SJSA1 (cell line): Measurements from ENCODE around the gene MAZ. TPM values are rescaled to one million over a fixed set of nuclear protein-coding genes. Genes with fewer than 3 reads are reported as not detected.
A peak's percentile ranks its signal among the peaks of the same experiment; 100 is the strongest.

ENCODE experiments used
- DNase-seq, 2 experiments: peaks; one replicate each; pipeline ENCODE4 v3.0.0-alpha.2; 2015 to 2020; ENCODE audit warnings: low spot score in 2 of 2, low read depth in 1 of 2
- H3K27ac ChIP-seq: fragments of 250-450 bp; sonication (Bioruptor Pico); 2 replicates; pipeline ENCODE4 v1.5.1; 2020; ENCODE audit warnings: mild to moderate bottlenecking, moderate library complexity
- H3K27me3 ChIP-seq: fragments of 250-450 bp; sonication (Bioruptor Pico); replicated peaks from 2 replicates; pipeline ENCODE4 v1.5.1; 2020; ENCODE audit warnings: mild to moderate bottlenecking, moderate library complexity
- H3K36me3 ChIP-seq: fragments of 250-450 bp; sonication (Bioruptor Pico); 2 replicates; pipeline ENCODE4 v1.5.1; 2020; ENCODE audit warnings: mild to moderate bottlenecking
- H3K4me1 ChIP-seq: fragments of 250-450 bp; sonication (Bioruptor Pico); replicated peaks from 2 replicates; pipeline ENCODE4 v1.6.1; 2021; ENCODE audit warnings: mild to moderate bottlenecking
- H3K4me3 ChIP-seq: fragments of 250-450 bp; sonication (Bioruptor Pico); 2 replicates; pipeline ENCODE4 v1.5.1; 2020; ENCODE audit warnings: mild to moderate bottlenecking
- H3K9me3 ChIP-seq: fragments of 250-450 bp; sonication (Bioruptor Pico); replicated peaks from 2 replicates; pipeline ENCODE4 v1.5.1; 2020; ENCODE audit warnings: mild to moderate bottlenecking
- total RNA-seq: library from RNA; depleted of rRNA; stranded (reverse); fragments of >200 nt; shearing (Covaris generic); gene quantifications from 2 replicates; pipeline ENCODE4 v1.2.3, GENCODE V29; 2014

The MAZ gene
- total RNA-seq, 1 experiment from 2014 or later: 331 TPM

DNA sequence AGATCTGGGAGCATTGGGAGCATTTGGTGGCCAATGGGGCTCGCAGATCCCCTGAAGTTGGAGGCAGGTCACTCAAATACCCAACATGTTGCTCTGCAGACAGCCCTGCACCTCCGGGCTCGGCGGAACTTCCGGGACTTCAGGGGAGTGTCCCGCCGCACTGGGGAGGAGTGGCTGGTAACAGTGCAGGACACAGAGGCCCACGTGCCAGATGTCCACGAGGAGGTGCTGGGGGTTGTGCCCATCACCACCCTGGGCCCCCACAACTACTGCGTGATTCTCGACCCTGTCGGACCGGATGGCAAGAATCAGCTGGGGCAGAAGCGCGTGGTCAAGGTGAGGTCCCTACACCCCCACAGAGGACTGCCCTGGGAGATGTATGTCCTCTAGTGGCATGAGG is 30.3 kb downstream of the MAZ start:
- no peak for DNase-seq
- no peaks in the 10 kb centered on the region for H3K9me3 ChIP-seq
- peaks cover 61% of the 10 kb centered on the region for H3K36me3 ChIP-seq
- no peaks in the 10 kb centered on the region for H3K27me3 ChIP-seq
- H3K4me3 ChIP-seq: no peak overlapping the region
- no peaks in the 10 kb centered on the region for H3K4me1 ChIP-seq
- no peak overlapping the region for H3K27ac ChIP-seq

DNA sequence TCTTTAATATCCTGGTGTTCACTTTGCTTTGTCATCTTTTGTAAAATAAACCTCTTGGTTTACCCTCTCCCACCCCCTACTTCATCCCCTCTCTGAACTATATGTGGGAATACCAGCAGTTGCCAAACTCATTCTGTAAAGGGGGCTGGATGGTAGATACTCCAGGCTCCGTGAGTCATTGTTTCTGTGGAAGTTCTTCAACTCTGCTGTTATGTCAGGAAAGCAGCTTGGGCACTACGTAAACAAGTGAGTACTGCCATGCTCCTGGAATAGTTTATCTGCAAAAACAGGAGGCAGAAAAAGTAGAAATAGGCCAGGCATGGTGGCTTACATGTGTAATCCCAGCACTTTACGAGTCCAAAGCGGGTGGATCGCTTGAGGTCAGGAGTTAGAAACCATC is 31.5 kb downstream of the MAZ start:
- no peak overlapping the region for H3K4me3 ChIP-seq
- no peak for DNase-seq
- H3K27me3 ChIP-seq: no peaks in the 10 kb centered on the region
- H3K4me1 ChIP-seq: no peaks in the 10 kb centered on the region
- no peak overlapping the region for H3K27ac ChIP-seq
- H3K9me3 ChIP-seq: no peaks in the 10 kb centered on the region
- peaks cover 65% of the 10 kb centered on the region for H3K36me3 ChIP-seq

DNA sequence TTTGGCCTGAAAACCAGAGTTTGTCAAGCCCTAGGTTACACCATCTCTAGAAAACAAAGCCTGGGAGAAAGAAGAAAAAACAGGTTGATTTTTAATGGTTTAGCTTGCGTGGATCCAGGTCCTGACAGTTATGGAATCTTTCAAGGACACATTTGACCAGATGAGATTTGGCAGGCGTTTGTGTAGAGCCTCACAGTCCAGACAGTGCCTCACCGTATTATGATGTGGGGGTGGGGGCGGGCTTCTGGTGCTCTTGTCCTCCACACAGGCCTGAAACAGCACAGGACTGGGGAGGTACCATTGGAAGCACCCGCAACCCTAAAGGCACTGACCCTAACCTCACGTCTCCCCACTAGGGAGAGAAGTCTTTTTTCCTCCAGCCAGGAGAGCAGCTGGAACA is 33.5 kb downstream of the MAZ start:
- Histone ChIP-seq H3K4me1 (no peaks in the 10 kb centered on the region), H3K36me3 (peaks cover 69% of the 10 kb centered on the region), H3K9me3 (no peaks in the 10 kb centered on the region), H3K4me3 (no peak overlapping the region), H3K27ac (no peak overlapping the region), H3K27me3 (no peaks in the 10 kb centered on the region)
- DNase-seq: no peak

GRCh38 chr16:29840240-29840639 is 33.9 kb downstream of the MAZ start:
- peaks cover 68% of the 10 kb centered on the region for H3K36me3 ChIP-seq
- no peaks in the 10 kb centered on the region for H3K4me1 ChIP-seq
- H3K4me3 ChIP-seq: no peak overlapping the region

DNA sequence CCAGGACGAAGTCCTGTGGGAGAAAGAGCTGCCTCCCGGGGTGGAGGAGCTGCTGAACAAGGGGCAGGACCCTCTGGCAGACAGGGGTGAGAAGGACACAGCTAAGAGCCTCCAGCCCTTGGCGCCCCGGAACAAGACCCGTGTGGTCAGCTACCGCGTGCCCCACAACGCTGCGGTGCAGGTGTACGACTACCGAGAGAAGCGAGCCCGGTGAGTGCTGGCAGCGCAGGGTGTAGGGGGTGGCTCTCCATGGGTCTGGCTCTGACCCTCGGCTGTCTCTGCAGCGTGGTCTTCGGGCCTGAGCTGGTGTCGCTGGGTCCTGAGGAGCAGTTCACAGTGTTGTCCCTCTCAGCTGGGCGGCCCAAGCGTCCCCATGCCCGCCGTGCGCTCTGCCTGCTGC is 35.3 kb downstream of the MAZ start:
- H3K36me3 ChIP-seq: peaks cover 75% of the 10 kb centered on the region

More at GRCh38 chr16:29840240-29840639, 33.9 kb downstream of the MAZ start:
- H3K27ac ChIP-seq: no peak overlapping the region
- no peaks in the 10 kb centered on the region for H3K27me3 ChIP-seq
- DNase-seq: no peak
- H3K9me3 ChIP-seq: no peaks in the 10 kb centered on the region

GRCh38 chr16:29842732-29843346 is 36.5 kb downstream of the MAZ start:
- H3K4me3 ChIP-seq: no peak overlapping the region
- no peak for DNase-seq
- no peaks in the 10 kb centered on the region for H3K9me3 ChIP-seq
- no peak overlapping the region for H3K27ac ChIP-seq
- H3K36me3 ChIP-seq: peaks cover 78% of the 10 kb centered on the region
- no peaks in the 10 kb centered on the region for H3K27me3 ChIP-seq
- no peaks in the 10 kb centered on the region for H3K4me1 ChIP-seq

More for the DNA sequence above, 35.3 kb downstream of the MAZ start:
- H3K27me3 ChIP-seq: no peaks in the 10 kb centered on the region
- no peaks in the 10 kb centered on the region for H3K9me3 ChIP-seq
- H3K27ac ChIP-seq: no peak overlapping the region
- H3K4me1 ChIP-seq: no peaks in the 10 kb centered on the region
- H3K4me3 ChIP-seq: no peak overlapping the region
- no peak for DNase-seq

GRCh38 chr16:29843931-29844330 is 37.6 kb downstream of the MAZ start:
- Histone ChIP-seq H3K4me3 (no peak overlapping the region), H3K27me3 (no peaks in the 10 kb centered on the region), H3K9me3 (no peaks in the 10 kb centered on the region), H3K27ac (no peak overlapping the region), H3K36me3 (peaks cover 80% of the 10 kb centered on the region), H3K4me1 (peaks cover 5% of the 10 kb centered on the region; the same call in 1 of the 2 replicates)
- DNase-seq: no peak

- Histone ChIP-seq H3K27me3 (no peaks in the 10 kb centered on the region), H3K9me3 (no peaks in the 10 kb centered on the region), H3K4me3 (no peak overlapping the region), H3K4me1 (peaks cover 5% of the 10 kb centered on the region; the same call in 1 of the 2 replicates), H3K36me3 (peaks cover 75% of the 10 kb centered on the region), H3K27ac (no peak overlapping the region)
- DNase-seq: no peak
Measured at GRCh38 chr16:29844575-29845331, 38.4 kb downstream of the MAZ start.

- Histone ChIP-seq H3K36me3 (peaks cover 66% of the 10 kb centered on the region), H3K9me3 (no peaks in the 10 kb centered on the region)
Measured at GRCh38 chr16:29845656-29846055, 39.3 kb downstream of the MAZ start.

DNA sequence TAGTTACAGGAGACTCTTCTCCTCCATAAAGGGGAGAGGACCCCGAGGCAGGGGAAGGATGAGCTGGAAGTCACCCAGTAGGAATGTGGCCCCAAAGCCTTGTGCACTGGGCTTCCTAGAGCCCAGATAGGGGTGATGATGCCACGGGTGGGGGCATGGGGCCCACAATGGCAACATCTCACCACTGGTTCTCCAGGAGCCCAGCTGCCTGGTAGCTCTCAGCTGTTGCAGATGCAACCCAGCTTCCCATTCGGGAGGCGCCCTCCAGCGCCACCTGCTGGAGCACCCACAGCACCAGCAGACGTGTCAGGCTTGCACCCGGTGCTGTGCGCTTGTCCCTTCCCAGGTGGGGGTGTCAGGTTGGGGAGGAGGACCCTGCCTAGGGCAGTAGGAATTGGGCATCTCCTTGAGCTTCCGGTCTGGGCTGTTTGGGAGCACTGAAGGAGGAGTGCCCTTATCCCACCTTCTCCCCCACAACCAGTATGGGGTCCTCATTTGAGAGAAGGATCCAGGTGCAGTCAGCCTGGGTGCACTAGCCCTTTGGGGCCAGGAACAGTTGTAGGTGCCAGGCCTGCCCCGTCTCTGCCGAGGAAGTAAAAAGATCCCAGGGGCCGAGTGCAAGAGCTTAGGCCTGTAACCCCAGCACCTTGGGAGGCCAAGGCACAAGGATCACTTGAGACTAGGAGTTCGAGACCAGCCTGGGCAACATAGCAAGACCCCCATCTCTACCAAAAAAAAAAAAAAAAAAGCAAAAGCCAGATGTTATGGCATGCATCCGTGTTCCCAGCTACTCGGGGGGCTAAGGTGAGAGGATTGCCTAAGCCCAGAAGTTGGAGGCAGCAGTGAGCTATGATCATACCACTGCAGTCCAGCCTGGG is 42.3 kb downstream of the MAZ start:
- DNase-seq: peak; percentile 42 to 80
- Histone ChIP-seq H3K27ac (no peak overlapping the region), H3K4me3 (no peak overlapping the region), H3K27me3 (no peaks in the 10 kb centered on the region), H3K4me1 (peaks cover 5% of the 10 kb centered on the region; the same call in 1 of the 2 replicates), H3K9me3 (no peaks in the 10 kb centered on the region), H3K36me3 (peaks cover 47% of the 10 kb centered on the region)

More at GRCh38 chr16:29845656-29846055, 39.3 kb downstream of the MAZ start:
- Histone ChIP-seq H3K27me3 (no peaks in the 10 kb centered on the region), H3K4me3 (no peak overlapping the region), H3K27ac (no peak overlapping the region), H3K4me1 (peaks cover 5% of the 10 kb centered on the region; the same call in 1 of the 2 replicates)
- no peak for DNase-seq

GRCh38 chr16:29849505-29849904 is 43.2 kb downstream of the MAZ start:
- peaks cover 39% of the 10 kb centered on the region for H3K36me3 ChIP-seq
- no peak overlapping the region for H3K27ac ChIP-seq
- no peak overlapping the region for H3K4me3 ChIP-seq
- H3K27me3 ChIP-seq: no peaks in the 10 kb centered on the region
- DNase-seq: no peak
- peaks cover 5% of the 10 kb centered on the region; the same call in 1 of the 2 replicates for H3K4me1 ChIP-seq
- H3K9me3 ChIP-seq: no peaks in the 10 kb centered on the region

- Histone ChIP-seq H3K27me3 (no peaks in the 10 kb centered on the region), H3K27ac (no peak overlapping the region), H3K4me3 (no peak overlapping the region), H3K4me1 (peaks cover 5% of the 10 kb centered on the region; the same call in 1 of the 2 replicates), H3K9me3 (no peaks in the 10 kb centered on the region), H3K36me3 (peaks cover 26% of the 10 kb centered on the region)
- DNase-seq: no peak
Measured at GRCh38 chr16:29850998-29851397, 44.7 kb downstream of the MAZ start.

DNA sequence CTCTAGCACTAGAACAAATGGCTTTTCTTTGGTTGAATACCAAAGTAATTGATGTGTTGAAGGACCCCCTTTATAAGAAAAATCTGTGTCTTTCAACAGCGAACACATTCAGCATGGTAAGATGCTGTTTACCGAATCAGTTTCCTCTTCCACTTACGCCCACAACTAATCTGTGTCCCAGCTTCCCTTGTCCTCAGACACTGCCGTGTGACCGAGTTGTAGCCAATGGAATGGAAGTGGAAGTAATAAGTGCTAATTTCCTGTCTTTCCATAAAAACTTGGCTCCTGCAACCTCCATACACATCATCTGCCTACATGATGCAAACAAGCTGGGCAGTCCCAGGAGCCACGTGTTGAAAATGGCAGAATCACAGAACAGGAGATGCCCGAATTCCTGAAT is 46.3 kb downstream of the MAZ start:
- Histone ChIP-seq H3K4me1 (peaks cover 5% of the 10 kb centered on the region; the same call in 1 of the 2 replicates), H3K4me3 (no peak overlapping the region), H3K36me3 (peaks cover 9% of the 10 kb centered on the region), H3K27me3 (no peaks in the 10 kb centered on the region), H3K27ac (no peak overlapping the region), H3K9me3 (no peaks in the 10 kb centered on the region)
- no peak for DNase-seq
